Measurements from ENCODE around the gene PPM1H. TPM values are rescaled to one million over a fixed set of nuclear protein-coding genes. Genes with fewer than 3 reads are reported as not detected.

Gene PPM1H
- total and polyA plus RNA-seq, 10 of the 15 experiments (the other 5 are each of a cell fraction or from before 2014, with no cell fraction given) = 0.11 to 0.83 (median 0.49) TPM

DNA sequence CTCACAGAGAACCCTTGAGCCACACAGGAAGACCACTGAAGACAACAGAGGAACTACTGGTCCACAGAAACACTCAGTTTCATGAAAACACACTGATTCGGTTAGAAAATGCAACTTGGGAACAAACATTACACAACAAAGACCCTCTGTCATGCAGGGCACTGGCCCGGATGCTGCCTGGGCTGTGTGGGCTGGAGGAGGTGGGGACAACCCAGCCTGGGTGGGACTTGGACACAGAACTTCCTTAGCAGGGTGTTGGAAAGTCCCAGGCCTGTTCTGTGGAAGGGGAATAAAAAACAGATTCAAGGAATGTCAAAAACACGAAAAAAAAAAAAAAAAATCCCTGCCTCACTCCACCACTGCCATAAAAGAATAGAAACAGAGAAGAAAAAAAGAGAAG is 287.4 kb downstream of the PPM1H start:
- intact Hi-C loops (cut with micrococcal nuclease; ENCODE audit: unreplicated experiment) = no loop called here
- Histone ChIP-seq H3K27ac (ENCODE audit: control insufficient read depth, insufficient read depth) (no peak overlapping the region), H3K9ac (ENCODE audit: control insufficient read depth, insufficient read depth, low read length) (no peak overlapping the region), H2AFZ (ENCODE audit: control insufficient read depth, low read depth, low read length) (no peak overlapping the region; the same call in 1 of the 2 replicates), H3K9me3 (replicated peaks; ENCODE audit: control insufficient read depth, insufficient read depth, low read length) (no peaks in the 10 kb centered on the region; the same call in 1 of the 3 replicates), H3K27me3 (replicated peaks in 1 of 2; ENCODE audit: control insufficient read depth in 2 of 2, insufficient read depth in 2 of 2, low read length in 1 of 2) (no peaks in the 10 kb centered on the region), H3K4me1 (ENCODE audit: control insufficient read depth, insufficient read depth, low read length) (0 out of 2 replicates have a peak, but pooled peaks cover 3% of the 10 kb centered on the region), H3K36me3 (ENCODE audit: control insufficient read depth in 2 of 2, insufficient read depth in 2 of 2, low read length in 1 of 2) (no peaks in the 10 kb centered on the region), H3K79me2 (ENCODE audit: control insufficient read depth, insufficient read depth, low read length) (no peaks in the 10 kb centered on the region), H4K20me1 (ENCODE audit: control insufficient read depth, insufficient read depth) (no peaks in the 10 kb centered on the region), H3K4me3 (no peak overlapping the region), H3K4me2 (ENCODE audit: control insufficient read depth, insufficient read depth) (no peak overlapping the region)
- FAIRE-seq = no peak
- POLR2A ChIA-PET = no interaction called here
- in situ Hi-C loops (cut with MboI) = no loop called here
- ATAC-seq = peak; percentile 42; the same call in 1 of the 3 replicates
- no TSS peak for BruUV-seq (replicated peaks)
- CTCF ChIA-PET = interaction anchor here (1.7 kb wide), 1 partner anchor 68 kb away, joined by 3 read pairs; no protein-coding TSS in a partner anchor
- SMC1A ChIA-PET (ENCODE audit: uncharacterized antibody, unreplicated experiment) = no interaction called here
- RAD21 ChIA-PET (ENCODE audit: unreplicated experiment) = interaction anchor here (0.7 kb wide), 1 partner anchor 82 kb away, joined by 3 read pairs; no protein-coding TSS in a partner anchor
- 26% methylated on average over 2 of the region's 3 CpGs for WGBS (ENCODE audit: insufficient coverage, insufficient replicate concordance, low lambda C conversion rate, missing lambda C conversion rate)
- no peak for DNase-seq (ENCODE audit: low read depth, low spot score)
- TF ChIP-seq, protein P1, sequence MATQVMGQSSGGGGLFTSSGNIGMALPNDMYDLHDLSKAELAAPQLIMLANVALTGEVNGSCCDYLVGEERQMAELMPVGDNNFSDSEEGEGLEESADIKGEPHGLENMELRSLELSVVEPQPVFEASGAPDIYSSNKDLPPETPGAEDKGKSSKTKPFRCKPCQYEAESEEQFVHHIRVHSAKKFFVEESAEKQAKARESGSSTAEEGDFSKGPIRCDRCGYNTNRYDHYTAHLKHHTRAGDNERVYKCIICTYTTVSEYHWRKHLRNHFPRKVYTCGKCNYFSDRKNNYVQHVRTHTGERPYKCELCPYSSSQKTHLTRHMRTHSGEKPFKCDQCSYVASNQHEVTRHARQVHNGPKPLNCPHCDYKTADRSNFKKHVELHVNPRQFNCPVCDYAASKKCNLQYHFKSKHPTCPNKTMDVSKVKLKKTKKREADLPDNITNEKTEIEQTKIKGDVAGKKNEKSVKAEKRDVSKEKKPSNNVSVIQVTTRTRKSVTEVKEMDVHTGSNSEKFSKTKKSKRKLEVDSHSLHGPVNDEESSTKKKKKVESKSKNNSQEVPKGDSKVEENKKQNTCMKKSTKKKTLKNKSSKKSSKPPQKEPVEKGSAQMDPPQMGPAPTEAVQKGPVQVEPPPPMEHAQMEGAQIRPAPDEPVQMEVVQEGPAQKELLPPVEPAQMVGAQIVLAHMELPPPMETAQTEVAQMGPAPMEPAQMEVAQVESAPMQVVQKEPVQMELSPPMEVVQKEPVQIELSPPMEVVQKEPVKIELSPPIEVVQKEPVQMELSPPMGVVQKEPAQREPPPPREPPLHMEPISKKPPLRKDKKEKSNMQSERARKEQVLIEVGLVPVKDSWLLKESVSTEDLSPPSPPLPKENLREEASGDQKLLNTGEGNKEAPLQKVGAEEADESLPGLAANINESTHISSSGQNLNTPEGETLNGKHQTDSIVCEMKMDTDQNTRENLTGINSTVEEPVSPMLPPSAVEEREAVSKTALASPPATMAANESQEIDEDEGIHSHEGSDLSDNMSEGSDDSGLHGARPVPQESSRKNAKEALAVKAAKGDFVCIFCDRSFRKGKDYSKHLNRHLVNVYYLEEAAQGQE (IDR thresholded peaks at IDR 0.05; ENCODE audit: low read depth, low read length) = no peak
- TF ChIP-seq EGR1 (IDR thresholded peaks at IDR 0.05; ENCODE audit: borderline replicate concordance in 1 of 2, low read depth in 2 of 2, low read length in 2 of 2) = no peak
- no peak for TF ChIP-seq CEBPB (IDR thresholded peaks at IDR 0.05; ENCODE audit: borderline replicate concordance in 1 of 2, low read depth in 2 of 2, low read length in 2 of 2)
- no peak for TF ChIP-seq STAT1 (conservative IDR thresholded peaks at IDR 0.05)
- TF ChIP-seq, protein P2, sequence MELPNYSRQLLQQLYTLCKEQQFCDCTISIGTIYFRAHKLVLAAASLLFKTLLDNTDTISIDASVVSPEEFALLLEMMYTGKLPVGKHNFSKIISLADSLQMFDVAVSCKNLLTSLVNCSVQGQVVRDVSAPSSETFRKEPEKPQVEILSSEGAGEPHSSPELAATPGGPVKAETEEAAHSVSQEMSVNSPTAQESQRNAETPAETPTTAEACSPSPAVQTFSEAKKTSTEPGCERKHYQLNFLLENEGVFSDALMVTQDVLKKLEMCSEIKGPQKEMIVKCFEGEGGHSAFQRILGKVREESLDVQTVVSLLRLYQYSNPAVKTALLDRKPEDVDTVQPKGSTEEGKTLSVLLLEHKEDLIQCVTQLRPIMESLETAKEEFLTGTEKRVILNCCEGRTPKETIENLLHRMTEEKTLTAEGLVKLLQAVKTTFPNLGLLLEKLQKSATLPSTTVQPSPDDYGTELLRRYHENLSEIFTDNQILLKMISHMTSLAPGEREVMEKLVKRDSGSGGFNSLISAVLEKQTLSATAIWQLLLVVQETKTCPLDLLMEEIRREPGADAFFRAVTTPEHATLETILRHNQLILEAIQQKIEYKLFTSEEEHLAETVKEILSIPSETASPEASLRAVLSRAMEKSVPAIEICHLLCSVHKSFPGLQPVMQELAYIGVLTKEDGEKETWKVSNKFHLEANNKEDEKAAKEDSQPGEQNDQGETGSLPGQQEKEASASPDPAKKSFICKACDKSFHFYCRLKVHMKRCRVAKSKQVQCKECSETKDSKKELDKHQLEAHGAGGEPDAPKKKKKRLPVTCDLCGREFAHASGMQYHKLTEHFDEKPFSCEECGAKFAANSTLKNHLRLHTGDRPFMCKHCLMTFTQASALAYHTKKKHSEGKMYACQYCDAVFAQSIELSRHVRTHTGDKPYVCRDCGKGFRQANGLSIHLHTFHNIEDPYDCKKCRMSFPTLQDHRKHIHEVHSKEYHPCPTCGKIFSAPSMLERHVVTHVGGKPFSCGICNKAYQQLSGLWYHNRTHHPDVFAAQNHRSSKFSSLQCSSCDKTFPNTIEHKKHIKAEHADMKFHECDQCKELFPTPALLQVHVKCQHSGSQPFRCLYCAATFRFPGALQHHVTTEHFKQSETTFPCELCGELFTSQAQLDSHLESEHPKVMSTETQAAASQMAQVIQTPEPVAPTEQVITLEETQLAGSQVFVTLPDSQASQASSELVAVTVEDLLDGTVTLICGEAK (IDR thresholded peaks at IDR 0.05; ENCODE audit: borderline replicate concordance) = no peak
- no peak for TF ChIP-seq HDGF (IDR thresholded peaks at IDR 0.05)
- no peak for TF ChIP-seq MEF2B (IDR thresholded peaks at IDR 0.05; ENCODE audit: partially characterized antibody, poor library complexity, severe bottlenecking)
- TF ChIP-seq, protein P3, sequence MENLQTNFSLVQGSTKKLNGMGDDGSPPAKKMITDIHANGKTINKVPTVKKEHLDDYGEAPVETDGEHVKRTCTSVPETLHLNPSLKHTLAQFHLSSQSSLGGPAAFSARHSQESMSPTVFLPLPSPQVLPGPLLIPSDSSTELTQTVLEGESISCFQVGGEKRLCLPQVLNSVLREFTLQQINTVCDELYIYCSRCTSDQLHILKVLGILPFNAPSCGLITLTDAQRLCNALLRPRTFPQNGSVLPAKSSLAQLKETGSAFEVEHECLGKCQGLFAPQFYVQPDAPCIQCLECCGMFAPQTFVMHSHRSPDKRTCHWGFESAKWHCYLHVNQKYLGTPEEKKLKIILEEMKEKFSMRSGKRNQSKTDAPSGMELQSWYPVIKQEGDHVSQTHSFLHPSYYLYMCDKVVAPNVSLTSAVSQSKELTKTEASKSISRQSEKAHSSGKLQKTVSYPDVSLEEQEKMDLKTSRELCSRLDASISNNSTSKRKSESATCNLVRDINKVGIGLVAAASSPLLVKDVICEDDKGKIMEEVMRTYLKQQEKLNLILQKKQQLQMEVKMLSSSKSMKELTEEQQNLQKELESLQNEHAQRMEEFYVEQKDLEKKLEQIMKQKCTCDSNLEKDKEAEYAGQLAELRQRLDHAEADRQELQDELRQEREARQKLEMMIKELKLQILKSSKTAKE (IDR thresholded peaks at IDR 0.05; ENCODE audit: low read depth, poor library complexity, severe bottlenecking) = no peak
- no peak for TF ChIP-seq ZBED1 (IDR thresholded peaks at IDR 0.05; ENCODE audit: borderline replicate concordance)
- TF ChIP-seq RUNX3 (IDR thresholded peaks at IDR 0.05; ENCODE audit: low read length) = no peak
- TF ChIP-seq IRF4 (IDR thresholded peaks at IDR 0.05; ENCODE audit: low read depth, low read length) = no peak
- no peak for TF ChIP-seq NFYB (IDR thresholded peaks at IDR 0.05; ENCODE audit: insufficient read depth, low read depth, low read length)
- TF ChIP-seq BRCA1 (IDR thresholded peaks at IDR 0.05; ENCODE audit: low read depth, low read length) = no peak
- TF ChIP-seq TBL1XR1 (IDR thresholded peaks at IDR 0.05; ENCODE audit: low read depth, low read length) = no peak

All from GM12878 (cell line).